Subcutaneous abdominal adipose tissue (tissue), 5 donors: ENCODE results near the gene PPFIBP2.

ENCODE experiments used
- H3K27ac ChIP-seq: one replicate; pipeline ENCODE4 v1.7.0; 2013; ENCODE audit warnings: low read depth, mild to moderate bottlenecking, inconsistent platforms, low read length, moderate library complexity
- H3K27me3 ChIP-seq, 5 donors: one replicate each; pipeline ENCODE4 v1.7.0; 2013; ENCODE audit warnings: low read length in 5 of 5, inconsistent platforms in 1 of 5; ENCODE audit not compliant: control insufficient read depth in 5 of 5, insufficient read depth in 4 of 5
- H3K36me3 ChIP-seq, 5 donors: one replicate each; pipeline ENCODE4 v1.7.0; 2013; ENCODE audit warnings: low read length in 5 of 5; ENCODE audit not compliant: control insufficient read depth in 5 of 5, insufficient read depth in 5 of 5
- H3K4me1 ChIP-seq, 5 donors: one replicate each; pipeline ENCODE4 v1.7.0; 2013; ENCODE audit warnings: low read length in 5 of 5, mild to moderate bottlenecking in 3 of 5, moderate library complexity in 1 of 5; ENCODE audit not compliant: control insufficient read depth in 5 of 5, insufficient read depth in 5 of 5
- H3K4me3 ChIP-seq, 5 donors: one replicate each; pipeline ENCODE4 v1.7.0; 2013; ENCODE audit warnings: low read length in 5 of 5, low read depth in 1 of 5
- H3K9ac ChIP-seq, 5 donors: one replicate each; pipeline ENCODE4 v1.7.0; 2013; ENCODE audit warnings: low read length in 5 of 5, mild to moderate bottlenecking in 4 of 5, moderate library complexity in 3 of 5
- H3K9me3 ChIP-seq, 5 donors: one replicate each; pipeline ENCODE4 v1.7.0; 2013; ENCODE audit warnings: low read length in 5 of 5; ENCODE audit not compliant: control insufficient read depth in 5 of 5
- donor health status: healthy.
- donor health status: healthy.
- donor health status: healthy.
- donor health status: healthy.
- donor health status: healthy.

The PPFIBP2 gene

DNA sequence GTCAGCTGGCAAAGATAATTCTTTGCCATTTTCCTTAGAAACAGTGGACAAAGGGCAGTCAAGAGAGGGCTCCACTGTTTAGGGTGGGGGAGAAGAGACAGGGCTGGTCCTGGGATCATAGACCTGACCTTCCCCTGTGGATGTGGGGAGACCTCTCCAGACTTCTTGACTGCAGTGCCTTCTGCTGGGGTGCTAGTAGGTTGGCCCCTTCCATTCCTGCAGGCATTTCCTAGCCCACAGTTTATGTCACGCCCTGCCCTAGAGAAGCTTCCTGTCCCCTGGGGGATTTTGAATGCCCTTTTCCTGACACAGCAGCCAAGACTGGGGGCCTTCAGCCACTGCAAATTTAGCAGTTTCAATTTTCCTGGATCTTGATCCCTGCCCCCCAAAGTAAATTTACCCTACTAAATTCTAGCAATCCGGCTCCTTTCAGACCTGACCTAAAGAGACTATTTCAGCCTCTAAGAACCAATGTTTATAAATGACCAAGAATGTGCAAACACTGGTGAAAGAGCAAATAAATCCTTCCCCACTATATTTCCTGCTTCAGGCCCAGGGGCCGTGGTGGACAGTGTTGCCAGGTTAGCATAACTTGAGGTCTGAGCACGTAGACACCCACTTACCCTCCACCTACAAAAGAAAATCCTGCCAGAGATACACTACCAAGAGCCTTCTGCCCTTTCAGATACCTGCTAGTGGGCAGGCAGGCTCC lies 58.4 kb downstream of the PPFIBP2 start:
- H3K4me1 ChIP-seq = peaks cover 11 to 73% (median 63%) of the 10 kb centered on the region in 5 donors
- H3K9ac ChIP-seq = peak overlapping the region in 2 of 5 donors; percentile 26 to 41
- H3K9me3 ChIP-seq = no peaks in the 10 kb centered on the region
- H3K27me3 ChIP-seq = peaks cover 0 to 3% (median 0%) of the 10 kb centered on the region in 5 donors
- peak overlapping the region; percentile 80 for H3K27ac ChIP-seq
- no peak overlapping the region for H3K4me3 ChIP-seq
- H3K36me3 ChIP-seq = peaks cover 0 to 10% (median 0%) of the 10 kb centered on the region in 5 donors

DNA sequence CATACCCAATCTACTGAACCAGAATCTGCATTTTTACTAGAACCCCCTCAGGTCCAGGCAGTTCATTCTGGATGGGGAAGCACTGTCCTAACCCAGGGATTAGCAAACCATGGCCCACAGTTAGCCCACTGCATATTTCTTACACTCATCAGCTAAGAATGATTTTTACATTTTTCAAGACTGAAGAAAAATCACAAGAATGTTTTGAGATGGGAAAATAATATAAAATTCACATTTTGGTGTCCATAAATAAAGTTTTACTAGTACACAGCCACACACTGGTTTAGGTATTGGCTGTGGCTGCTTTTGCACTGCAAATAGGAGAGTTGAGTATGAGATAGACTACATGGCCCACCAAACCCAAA lies 59.4 kb downstream of the PPFIBP2 start:
- Histone ChIP-seq H3K4me1 (peaks cover 14 to 83% (median 73%) of the 10 kb centered on the region in 5 donors), H3K27me3 (peaks cover 0 to 3% (median 0%) of the 10 kb centered on the region in 5 donors), H3K4me3 (no peak overlapping the region), H3K27ac (peak overlapping the region; percentile 80), H3K9ac (peak overlapping the region in 1 of 5 donors; percentile 54), H3K9me3 (no peaks in the 10 kb centered on the region), H3K36me3 (peaks cover 0 to 7% (median 0%) of the 10 kb centered on the region in 5 donors)

DNA sequence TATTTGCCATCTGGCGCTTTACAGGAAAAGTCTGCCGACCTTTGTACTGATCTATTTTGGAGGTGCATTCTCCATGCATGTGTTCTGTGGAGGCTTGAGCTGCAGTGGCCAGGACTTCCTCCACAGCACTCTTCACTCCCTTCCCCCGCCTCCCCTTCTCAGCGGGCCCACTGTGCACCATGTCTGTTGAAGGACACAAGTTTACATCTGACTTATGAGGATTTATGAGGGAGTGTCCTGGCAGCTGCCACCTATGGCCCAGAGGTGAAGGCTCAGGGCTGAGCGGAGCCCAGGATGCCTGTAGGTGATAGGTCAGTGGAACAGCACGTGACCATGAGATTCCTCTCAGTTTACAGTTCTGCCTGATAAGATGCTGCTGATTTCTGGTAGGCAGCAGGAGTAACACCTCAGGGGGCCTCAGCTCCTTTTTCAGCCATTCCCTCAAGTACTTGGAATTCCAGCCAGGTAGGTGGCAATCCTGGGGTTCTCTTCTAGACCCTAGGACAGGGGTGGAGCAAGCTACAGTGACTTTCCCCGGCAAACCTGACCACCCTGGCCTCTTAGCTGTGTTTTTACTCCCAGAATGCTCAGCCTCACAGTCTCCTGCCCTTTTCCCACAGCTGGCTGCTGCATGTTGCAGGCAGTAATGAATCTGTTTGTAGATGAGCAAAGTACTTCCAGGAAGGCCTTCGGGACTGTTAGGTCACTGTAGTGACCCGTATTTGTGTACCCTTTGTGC lies 59.9 kb downstream of the PPFIBP2 start:
- Histone ChIP-seq H3K9ac (peak overlapping the region in 4 of 5 donors; percentile 38 to 68 (median 47)), H3K4me1 (peaks cover 15 to 88% (median 78%) of the 10 kb centered on the region in 5 donors), H3K4me3 (peak overlapping the region in 1 of 5 donors; percentile 27), H3K27me3 (peaks cover 0 to 3% (median 0%) of the 10 kb centered on the region in 5 donors), H3K36me3 (peaks cover 0 to 4% (median 0%) of the 10 kb centered on the region in 5 donors), H3K27ac (peak overlapping the region; percentile 80), H3K9me3 (no peaks in the 10 kb centered on the region)

DNA sequence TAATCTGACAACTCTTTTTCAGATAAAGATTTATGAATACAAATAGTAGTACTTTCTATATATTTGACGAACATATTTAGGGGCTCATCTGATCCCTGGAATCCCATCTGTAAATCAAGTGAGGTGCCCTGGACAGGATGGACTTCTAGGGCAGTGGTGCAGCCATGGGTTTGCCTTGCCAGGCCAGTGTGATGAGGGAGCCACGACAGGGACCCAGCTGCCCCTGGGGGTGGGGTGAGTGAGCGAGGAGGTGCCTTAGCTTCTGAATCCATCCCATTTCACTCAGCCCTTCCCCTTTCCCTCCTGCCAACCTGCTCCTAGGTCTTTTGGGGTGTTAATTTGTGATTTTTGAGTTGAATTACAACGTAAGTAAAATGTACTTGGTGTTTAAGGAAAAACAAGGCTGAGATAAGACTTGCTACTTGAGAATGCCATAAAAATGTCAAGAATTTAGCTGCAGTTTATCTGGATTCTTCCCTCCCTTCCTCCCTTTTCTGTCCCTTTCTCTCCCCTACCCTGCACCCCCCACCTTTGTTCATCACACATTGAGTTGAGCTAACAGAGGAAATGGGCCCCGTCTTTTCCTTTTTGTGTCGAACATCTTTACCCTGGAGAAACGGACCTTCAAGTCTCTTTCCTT lies 60.8 kb downstream of the PPFIBP2 start:
- peaks cover 0 to 3% (median 0%) of the 10 kb centered on the region in 5 donors for H3K27me3 ChIP-seq
- H3K4me1 ChIP-seq = peaks cover 15 to 90% (median 78%) of the 10 kb centered on the region in 5 donors
- H3K4me3 ChIP-seq = no peak overlapping the region
- peak overlapping the region; percentile 80 for H3K27ac ChIP-seq
- H3K9me3 ChIP-seq = no peaks in the 10 kb centered on the region
- H3K9ac ChIP-seq = peak overlapping the region in 1 of 5 donors; percentile 54
- peaks cover 0 to 4% (median 0%) of the 10 kb centered on the region in 5 donors for H3K36me3 ChIP-seq

DNA sequence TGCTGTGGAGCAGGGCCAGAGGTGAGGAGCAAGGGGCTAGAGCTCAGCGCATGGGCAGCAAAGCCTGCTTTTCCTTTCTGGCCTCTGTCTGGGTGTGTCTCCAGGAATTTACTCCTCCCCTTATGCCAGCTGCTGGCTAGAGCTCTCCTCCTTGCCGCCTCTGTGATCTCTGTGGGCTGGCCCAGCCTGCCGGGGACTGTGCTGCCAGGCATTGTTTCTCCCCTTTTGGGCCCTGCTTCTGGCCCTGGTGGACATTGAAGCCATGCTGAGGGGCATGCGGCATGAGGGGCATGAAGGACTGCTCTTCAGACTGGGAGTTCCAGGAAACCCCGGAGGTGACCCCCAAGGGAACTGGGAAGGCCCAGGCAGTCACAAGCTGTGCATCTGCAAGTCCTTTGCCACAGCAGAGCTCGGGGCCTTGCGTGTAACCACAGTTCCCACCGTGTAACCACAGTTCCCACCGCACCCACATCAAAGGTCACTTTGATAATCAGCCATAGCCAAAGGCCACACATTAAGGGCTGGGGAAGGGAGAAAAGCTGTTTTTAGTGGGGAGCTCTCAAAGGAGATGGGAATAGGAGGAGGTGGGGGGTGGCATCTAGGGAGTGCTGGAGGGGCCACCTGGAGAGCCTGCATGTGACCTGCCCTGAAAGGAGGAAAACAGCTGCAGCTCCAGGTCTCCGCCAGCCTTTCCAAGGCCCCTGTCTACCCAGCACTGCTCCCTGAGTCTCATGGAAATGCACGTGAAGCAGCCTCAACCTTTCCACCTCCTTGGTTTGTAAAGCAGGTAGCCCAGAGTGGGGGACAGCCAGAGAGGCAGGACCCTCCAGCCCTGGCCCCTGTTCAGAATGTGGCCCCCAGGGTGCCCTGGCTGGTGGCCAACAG lies 62.3 kb downstream of the PPFIBP2 start:
- Histone ChIP-seq H3K36me3 (no peaks in the 10 kb centered on the region), H3K4me3 (peak overlapping the region in 4 of 5 donors; percentile 8 to 54 (median 27)), H3K27me3 (peaks cover 0 to 3% (median 0%) of the 10 kb centered on the region in 5 donors), H3K4me1 (peaks cover 13 to 92% (median 82%) of the 10 kb centered on the region in 5 donors), H3K27ac (peak overlapping the region; percentile 80), H3K9ac (peak overlapping the region in 2 of 5 donors; percentile 7 to 57), H3K9me3 (no peaks in the 10 kb centered on the region)

DNA sequence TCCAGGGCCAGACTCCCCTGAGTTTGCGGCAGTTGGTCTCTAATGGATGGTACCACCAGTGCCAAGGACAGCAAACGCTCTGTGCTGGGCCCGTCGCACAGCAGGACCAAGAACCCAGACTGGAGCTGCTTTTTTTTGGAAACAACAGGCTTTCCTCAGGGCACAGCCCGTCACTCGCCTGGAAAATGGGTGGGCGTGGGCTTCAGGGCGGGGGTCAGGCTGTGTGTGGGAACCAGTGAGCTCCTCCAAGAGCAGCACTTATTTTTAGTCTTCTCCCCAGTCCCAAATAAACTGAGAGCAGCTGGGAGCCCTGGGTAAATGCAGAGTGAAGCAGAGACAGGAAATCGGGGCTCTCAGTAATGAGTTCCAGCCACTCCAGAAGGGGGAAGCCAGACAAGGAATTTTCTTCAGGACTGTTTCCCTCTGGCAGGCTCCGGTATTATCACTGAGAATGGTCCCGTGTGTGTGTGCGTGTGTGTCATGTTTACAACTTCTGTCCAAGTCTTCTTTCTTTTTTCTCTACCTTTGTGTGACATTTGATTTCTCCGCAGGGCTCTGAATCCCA lies 63.0 kb downstream of the PPFIBP2 start:
- peaks cover 0 to 3% (median 0%) of the 10 kb centered on the region in 5 donors for H3K27me3 ChIP-seq
- H3K9ac ChIP-seq = peak overlapping the region in 3 of 5 donors; percentile 6 to 57 (median 54)
- H3K4me3 ChIP-seq = peak overlapping the region; percentile 19 to 68 (median 42)
- no peaks in the 10 kb centered on the region for H3K9me3 ChIP-seq
- H3K4me1 ChIP-seq = peaks cover 13 to 93% (median 81%) of the 10 kb centered on the region in 5 donors
- no peaks in the 10 kb centered on the region for H3K36me3 ChIP-seq
- H3K27ac ChIP-seq = peak overlapping the region; percentile 80

DNA sequence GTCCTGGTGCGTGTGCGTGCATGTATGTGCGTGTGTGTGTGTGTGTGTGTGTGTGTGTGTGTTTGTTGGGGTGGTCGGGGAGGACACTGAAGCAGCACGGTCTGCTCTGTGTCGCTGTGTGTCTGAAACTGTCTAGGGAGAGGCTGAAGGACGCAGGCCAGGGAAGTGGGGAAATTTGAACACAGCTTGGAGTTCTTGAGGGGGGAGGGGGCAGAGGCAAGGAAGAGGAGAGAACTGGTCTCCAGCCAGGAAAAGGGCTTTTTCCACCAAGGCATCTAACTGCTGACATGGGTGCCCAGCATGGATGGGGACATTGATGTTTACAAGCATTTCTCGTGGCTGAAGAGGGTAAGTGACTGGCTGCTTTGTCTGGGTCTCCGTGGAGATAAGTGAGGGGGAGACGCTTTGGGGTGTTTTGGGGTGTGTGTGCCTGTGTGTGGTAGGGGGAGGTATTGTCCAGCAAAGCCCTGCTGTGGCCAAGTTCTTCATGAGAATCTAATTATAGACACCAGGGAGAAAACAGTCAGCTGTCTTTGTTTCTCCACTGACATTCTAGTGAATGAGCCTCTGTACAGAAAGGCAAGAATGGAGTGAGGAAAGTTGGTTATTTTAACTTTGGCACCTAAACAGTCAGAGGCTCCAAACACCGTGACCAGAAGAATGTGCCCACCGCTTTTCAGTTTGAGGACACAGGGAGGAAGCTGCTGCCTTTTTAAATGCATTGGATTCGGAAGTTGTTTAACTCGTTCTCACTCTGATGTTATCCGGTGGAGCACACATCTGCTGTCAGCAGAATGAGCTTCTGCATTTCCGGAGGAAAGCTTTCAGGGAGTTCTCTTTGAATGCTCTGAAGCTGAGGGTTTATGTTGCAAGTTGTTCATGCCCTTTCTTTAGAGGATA lies 63.7 kb downstream of the PPFIBP2 start:
- peaks cover 8 to 91% (median 76%) of the 10 kb centered on the region in 5 donors for H3K4me1 ChIP-seq
- H3K36me3 ChIP-seq = no peaks in the 10 kb centered on the region
- no peaks in the 10 kb centered on the region for H3K9me3 ChIP-seq
- peak overlapping the region; percentile 20 to 63 (median 54) for H3K9ac ChIP-seq
- peak overlapping the region; percentile 80 for H3K27ac ChIP-seq
- H3K27me3 ChIP-seq = peaks cover 0 to 3% (median 0%) of the 10 kb centered on the region in 5 donors
- H3K4me3 ChIP-seq = peak overlapping the region; percentile 35 to 68 (median 42)

DNA sequence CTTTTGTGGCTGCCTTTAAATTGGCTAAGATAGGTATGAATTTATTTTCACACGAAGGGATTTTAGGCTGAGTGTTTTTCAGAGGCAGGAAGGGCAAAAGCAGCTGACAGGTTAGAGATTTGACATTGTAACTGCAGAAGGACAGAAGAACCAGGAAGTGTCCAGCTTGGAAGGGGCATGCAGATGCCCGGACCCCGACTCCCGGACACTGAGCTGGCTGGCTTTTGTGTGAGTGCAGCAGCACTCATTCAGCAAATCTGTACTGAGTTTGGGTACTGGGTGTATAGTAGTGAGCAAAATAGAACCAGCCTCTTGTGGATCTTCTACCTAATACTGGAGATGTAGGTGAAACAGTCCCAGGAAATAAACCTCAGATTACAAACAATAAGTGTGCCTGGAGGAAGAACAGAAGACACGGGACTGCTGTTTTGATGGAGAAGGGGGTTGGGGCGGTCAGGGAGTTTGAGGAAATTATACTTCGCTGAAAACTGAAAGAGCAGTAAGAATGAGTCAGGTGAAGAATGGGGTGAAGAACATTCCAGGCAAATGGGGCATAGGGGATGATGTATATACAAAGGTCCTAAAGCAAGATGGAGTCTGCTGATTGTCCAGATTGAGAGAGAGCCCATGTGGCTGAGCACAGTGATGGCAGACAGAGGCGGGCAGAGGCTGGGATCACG lies 64.6 kb downstream of the PPFIBP2 start:
- no peaks in the 10 kb centered on the region for H3K9me3 ChIP-seq
- H3K27me3 ChIP-seq = peaks cover 0 to 3% (median 0%) of the 10 kb centered on the region in 5 donors
- H3K4me3 ChIP-seq = peak overlapping the region; percentile 35 to 68 (median 42)
- no peaks in the 10 kb centered on the region for H3K36me3 ChIP-seq
- peak overlapping the region in 4 of 5 donors; percentile 13 to 63 (median 56) for H3K9ac ChIP-seq
- H3K27ac ChIP-seq = peak overlapping the region; percentile 80
- peaks cover 7 to 82% (median 74%) of the 10 kb centered on the region in 5 donors for H3K4me1 ChIP-seq
